Caco-2 (cell line): ENCODE data around the gene ARX. TPM values are rescaled to one million over a fixed set of nuclear protein-coding genes. Genes with fewer than 3 reads are reported as not detected.

Source experiments
- BruUV-seq: library from RNA; stranded (reverse); fragments of 400-500 nt; replicated peaks from 2 replicates; lab custom pipeline; 2021; lab: Mats Ljungman, UMichigan
- CTCF ChIA-PET: fragments of 300-600 bp; sonication (Branson Sonifier 250); formaldehyde crosslinking; loops from one replicate; lab custom pipeline; 2022; ENCODE audit warnings: antibody characterized with exemption; lab: Charles Lee
- POLR2A ChIA-PET: fragments of 300-600 bp; sonication (Branson Sonifier 250); formaldehyde crosslinking; loops from one replicate; lab custom pipeline; 2022; ENCODE audit warnings: antibody characterized with exemption; lab: Charles Lee
- DNase-seq, 2 experiments: peaks; one replicate each; pipeline versions ENCODE4 v3.0.0 to v3.0.0-alpha.2; 2020 to 2022
- H3K27me3 ChIP-seq: replicated peaks from 2 replicates; pipeline ENCODE4 v1.6.0; 2011; ENCODE audit warnings: low read length; ENCODE audit not compliant: control insufficient read depth, insufficient read depth
- H3K36me3 ChIP-seq: 2 replicates; pipeline ENCODE4 v1.5.1; 2011; ENCODE audit warnings: low read length; ENCODE audit not compliant: control insufficient read depth, insufficient read depth
- H3K4me1 ChIP-seq: fragments of 250-450 bp; sonication (Bioruptor Pico); 2 replicates; pipeline ENCODE4 v1.5.1; 2020; ENCODE audit warnings: mild to moderate bottlenecking
- H3K4me3 ChIP-seq: 2 replicates; pipeline ENCODE4 v1.5.1; 2011; ENCODE audit warnings: low read depth, mild to moderate bottlenecking, control low read depth, low read length
- H3K9me3 ChIP-seq: fragments of 250-450 bp; sonication (Bioruptor Pico); 2 replicates; pipeline ENCODE4 v1.5.1; 2020; ENCODE audit warnings: mild to moderate bottlenecking, moderate library complexity
- H3K27ac Mint-ChIP-seq: one replicate; pipeline ENCODE4 v1.8.0; 2022; ENCODE audit warnings: mixed read lengths; ENCODE audit not compliant: unreplicated experiment
- H3K27me3 Mint-ChIP-seq: one replicate; pipeline ENCODE4 v1.8.0; 2022; ENCODE audit warnings: mixed read lengths; ENCODE audit not compliant: insufficient read depth, unreplicated experiment
- H3K36me3 Mint-ChIP-seq: one replicate; pipeline ENCODE4 v1.8.0; 2022; ENCODE audit warnings: mild to moderate bottlenecking, mixed read lengths; ENCODE audit not compliant: insufficient read depth, unreplicated experiment
- H3K4me1 Mint-ChIP-seq: one replicate; pipeline ENCODE4 v1.8.0; 2022; ENCODE audit warnings: low read depth, mixed read lengths; ENCODE audit not compliant: unreplicated experiment
- H3K4me3 Mint-ChIP-seq: one replicate; pipeline ENCODE4 v1.8.0; 2022; ENCODE audit warnings: mild to moderate bottlenecking, moderate library complexity, mixed read lengths; ENCODE audit not compliant: unreplicated experiment
- H3K9me3 Mint-ChIP-seq: one replicate; pipeline ENCODE4 v1.8.0; 2022; ENCODE audit warnings: mixed read lengths; ENCODE audit not compliant: unreplicated experiment
- CTCF ChIP-seq, 2 experiments: fragments of 200-600 bp in 1 of 2; IDR thresholded peaks; 1 replicate in 1 of 2; 2 replicates in 1 of 2; pipeline versions ENCODE4 v1.5.1 to v1.8.0; 2011 to 2022; ENCODE audit warnings: antibody characterized with exemption in 1 of 2, control low read depth in 1 of 2, inconsistent platforms in 1 of 2, low read depth in 1 of 2, low read length in 1 of 2, mild to moderate bottlenecking in 1 of 2, moderate library complexity in 1 of 2; ENCODE audit not compliant: insufficient read depth in 1 of 2, severe bottlenecking in 1 of 2, unreplicated experiment in 1 of 2
- intact Hi-C: fragments of 100-400 bp; cut with micrococcal nuclease; formaldehyde crosslinking; loops from one replicate; pipeline ENCODE4 v1.10.0; 2022; ENCODE audit not compliant: unreplicated experiment
- total RNA-seq: library from RNA; stranded (reverse); gene quantifications from 2 replicates; pipeline ENCODE4 v1.2.3, GENCODE V29; 2022

The ARX gene
- total RNA-seq, 1 experiment from 2014 or later, result 0.52 TPM

GRCh38 chrX:24996096-24996709, 19.6 kb downstream of the ARX start:
- no peaks in the 10 kb centered on the region for H3K27me3 ChIP-seq
- CTCF ChIA-PET, result interaction anchor here (1.9 kb wide), 1 partner anchor 24 kb away, joined by 6 read pairs; no protein-coding TSS in a partner anchor
- no peak for TF ChIP-seq CTCF (IDR thresholded peaks at IDR 0.05; ENCODE audit: insufficient read depth in 1 of 2, low read depth in 1 of 2, low read length in 1 of 2, severe bottlenecking in 1 of 2, unreplicated experiment in 1 of 2)
- Mint-ChIP-seq H3K36me3 (peaks cover 4% of the 10 kb centered on the region), H3K27ac (no peak overlapping the region), H3K27me3 (no peaks in the 10 kb centered on the region), H3K4me3 (no peak overlapping the region), H3K4me1 (no peaks in the 10 kb centered on the region), H3K9me3 (no peaks in the 10 kb centered on the region)
- H3K9me3 ChIP-seq, result no peaks in the 10 kb centered on the region
- no peaks in the 10 kb centered on the region for H3K4me1 ChIP-seq
- POLR2A ChIA-PET, result no interaction called here
- BruUV-seq, result no TSS peak
- intact Hi-C loops, result no loop called here
- H3K4me3 ChIP-seq, result no peak overlapping the region
- DNase-seq, result no peak
- no peaks in the 10 kb centered on the region for H3K36me3 ChIP-seq

- ChIA-PET CTCF (no interaction called here), POLR2A (no interaction called here)
- no peak for TF ChIP-seq CTCF (IDR thresholded peaks at IDR 0.05; ENCODE audit: insufficient read depth in 1 of 2, low read depth in 1 of 2, low read length in 1 of 2, severe bottlenecking in 1 of 2, unreplicated experiment in 1 of 2)
- Histone ChIP-seq H3K9me3 (no peaks in the 10 kb centered on the region), H3K36me3 (no peaks in the 10 kb centered on the region), H3K4me1 (no peaks in the 10 kb centered on the region), H3K4me3 (no peak overlapping the region), H3K27me3 (no peaks in the 10 kb centered on the region)
- intact Hi-C loops, result no loop called here
- Mint-ChIP-seq H3K9me3 (no peaks in the 10 kb centered on the region), H3K4me3 (no peak overlapping the region), H3K4me1 (no peaks in the 10 kb centered on the region), H3K27me3 (no peaks in the 10 kb centered on the region), H3K27ac (no peak overlapping the region), H3K36me3 (peaks cover 6% of the 10 kb centered on the region)
- no peak for DNase-seq
- BruUV-seq, result no TSS peak
Measured at GRCh38 chrX:24993879-24994278, 21.9 kb downstream of the ARX start.

GRCh38 chrX:24990535-24990934, 25.2 kb downstream of the ARX start:
- BruUV-seq, result no TSS peak
- H3K4me3 ChIP-seq, result no peak overlapping the region
- DNase-seq, result no peak
- Mint-ChIP-seq H3K27ac (no peak overlapping the region), H3K4me3 (no peak overlapping the region), H3K9me3 (no peaks in the 10 kb centered on the region), H3K27me3 (no peaks in the 10 kb centered on the region), H3K4me1 (no peaks in the 10 kb centered on the region), H3K36me3 (peaks cover 12% of the 10 kb centered on the region)
- ChIA-PET CTCF (no interaction called here), POLR2A (no interaction called here)
- H3K4me1 ChIP-seq, result no peaks in the 10 kb centered on the region
- intact Hi-C loops, result no loop called here
- no peaks in the 10 kb centered on the region for H3K27me3 ChIP-seq
- no peaks in the 10 kb centered on the region for H3K9me3 ChIP-seq
- H3K36me3 ChIP-seq, result no peaks in the 10 kb centered on the region
- TF ChIP-seq CTCF (IDR thresholded peaks at IDR 0.05; ENCODE audit: insufficient read depth in 1 of 2, low read depth in 1 of 2, low read length in 1 of 2, severe bottlenecking in 1 of 2, unreplicated experiment in 1 of 2), result no peak
